Gastrocnemius medialis (tissue), 4 donors: ENCODE data around the gene TPM2.

ENCODE experiments used
- POLR2A ChIP-seq, 2 donors: fragments of 450-650 bp; IDR thresholded peaks; one replicate each; pipeline ENCODE4 v1.6.1; 2017; ENCODE audit warnings: antibody characterized with exemption in 2 of 2, mild to moderate bottlenecking in 2 of 2, moderate library complexity in 2 of 2
- TF ChIP-seq, protein P1 (sequence below), 5 experiments: fragments of 450-650 bp in 3 of 5; fragments of 200-600 bp in 2 of 5; sonication (generic) in 2 of 5; IDR thresholded peaks in 4 of 5; conservative IDR thresholded peaks in 1 of 5; 1 replicate in 4 of 5; 2 replicates in 1 of 5; pipeline ENCODE4 v1.5.1; 2016 to 2019; ENCODE audit warnings: antibody characterized with exemption in 5 of 5, mild to moderate bottlenecking in 3 of 5, moderate library complexity in 3 of 5

DNA sequence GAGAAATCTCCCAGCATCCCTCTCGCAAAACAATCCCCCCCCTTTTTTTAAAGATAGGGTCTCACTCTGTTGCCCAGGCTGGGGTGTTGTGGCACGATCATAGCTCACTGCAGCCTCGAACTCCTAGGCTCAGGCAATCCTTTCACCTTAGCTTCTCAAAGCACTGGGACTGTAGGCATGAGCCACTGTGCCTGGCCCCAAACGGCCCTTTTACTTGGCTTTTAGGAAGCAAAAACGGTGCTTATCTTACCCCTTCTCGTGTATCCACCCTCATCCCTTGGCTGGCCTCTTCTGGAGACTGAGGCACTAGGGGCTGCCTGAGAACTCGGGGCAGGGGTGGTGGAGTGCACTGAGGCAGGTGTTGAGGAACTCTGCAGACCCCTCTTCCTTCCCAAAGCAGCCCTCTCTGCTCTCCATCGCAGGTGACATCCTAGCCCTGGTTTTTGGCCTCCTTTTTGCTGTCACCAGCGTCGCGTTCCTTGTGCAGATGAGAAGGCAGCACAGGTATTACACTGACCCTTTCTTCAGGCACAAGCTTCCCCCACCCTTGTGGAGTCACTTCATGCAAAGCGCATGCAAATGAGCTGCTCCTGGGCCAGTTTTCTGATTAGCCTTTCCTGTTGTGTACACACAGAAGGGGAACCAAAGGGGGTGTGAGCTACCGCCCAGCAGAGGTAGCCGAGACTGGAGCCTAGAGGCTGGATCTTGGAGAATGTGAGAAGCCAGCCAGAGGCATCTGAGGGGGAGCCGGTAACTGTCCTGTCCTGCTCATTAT, 9.2 kb downstream of the TPM2 start:
- no peak for TF ChIP-seq POLR2A (IDR thresholded peaks at IDR 0.05)
- TF ChIP-seq, protein P1, sequence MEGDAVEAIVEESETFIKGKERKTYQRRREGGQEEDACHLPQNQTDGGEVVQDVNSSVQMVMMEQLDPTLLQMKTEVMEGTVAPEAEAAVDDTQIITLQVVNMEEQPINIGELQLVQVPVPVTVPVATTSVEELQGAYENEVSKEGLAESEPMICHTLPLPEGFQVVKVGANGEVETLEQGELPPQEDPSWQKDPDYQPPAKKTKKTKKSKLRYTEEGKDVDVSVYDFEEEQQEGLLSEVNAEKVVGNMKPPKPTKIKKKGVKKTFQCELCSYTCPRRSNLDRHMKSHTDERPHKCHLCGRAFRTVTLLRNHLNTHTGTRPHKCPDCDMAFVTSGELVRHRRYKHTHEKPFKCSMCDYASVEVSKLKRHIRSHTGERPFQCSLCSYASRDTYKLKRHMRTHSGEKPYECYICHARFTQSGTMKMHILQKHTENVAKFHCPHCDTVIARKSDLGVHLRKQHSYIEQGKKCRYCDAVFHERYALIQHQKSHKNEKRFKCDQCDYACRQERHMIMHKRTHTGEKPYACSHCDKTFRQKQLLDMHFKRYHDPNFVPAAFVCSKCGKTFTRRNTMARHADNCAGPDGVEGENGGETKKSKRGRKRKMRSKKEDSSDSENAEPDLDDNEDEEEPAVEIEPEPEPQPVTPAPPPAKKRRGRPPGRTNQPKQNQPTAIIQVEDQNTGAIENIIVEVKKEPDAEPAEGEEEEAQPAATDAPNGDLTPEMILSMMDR (IDR thresholded peaks at IDR 0.05 in 4 of 5, conservative IDR thresholded peaks at IDR 0.05 in 1 of 5), result no peak
